H1 (cell line): ENCODE data around the gene SVOPL. TPM values are rescaled to one million over a fixed set of nuclear protein-coding genes. Genes with fewer than 3 reads are reported as not detected.

Source experiments
- CTCF ChIA-PET: fragments of 300-600 bp; sonication (Branson Sonifier 250); formaldehyde crosslinking; loops from one replicate; lab custom pipeline; 2021; ENCODE audit not compliant: partially characterized antibody; lab: Charles Lee
- POLR2A ChIA-PET: fragments of 300-600 bp; sonication (Branson Sonifier 250); formaldehyde crosslinking; loops from one replicate; lab custom pipeline; 2021; ENCODE audit warnings: inconsistent platforms; ENCODE audit not compliant: partially characterized antibody; lab: Charles Lee
- DNase-seq, 2 experiments: peaks; one replicate each; pipeline versions ENCODE4 v3.0.0 to v3.0.0-alpha.2; 2010 to 2022; ENCODE audit warnings: low spot score in 2 of 2, low read depth in 1 of 2, mixed read lengths in 1 of 2
- FAIRE-seq: peaks from 2 replicates; lab custom pipeline; 2011; peaks lifted over from hg19 to GRCh38; lab: Jason Lieb, UNC
- H2AFZ ChIP-seq: 2 replicates; pipeline ENCODE4 v1.8.1; 2012; ENCODE audit warnings: low read length, inconsistent platforms
- H2AK5ac ChIP-seq: 2 replicates; pipeline ENCODE4 v1.6.1; 2013; ENCODE audit warnings: low read depth, low read length
- H2BK120ac ChIP-seq: replicated peaks from 2 replicates; pipeline ENCODE3; 2013; ENCODE audit warnings: low read depth, low read length, inconsistent platforms
- H2BK12ac ChIP-seq: 2 replicates; pipeline ENCODE4 v1.6.1; 2013; ENCODE audit warnings: low read depth, low read length
- H2BK15ac ChIP-seq: 2 replicates; pipeline ENCODE4 v1.6.1; 2013; ENCODE audit warnings: low read length
- H2BK20ac ChIP-seq: 2 replicates; pipeline ENCODE4 v1.6.1; 2013; ENCODE audit warnings: low read length
- H2BK5ac ChIP-seq: 2 replicates; pipeline ENCODE4 v1.6.1; 2013; ENCODE audit warnings: low read depth, low read length
- H3K14ac ChIP-seq: 2 replicates; pipeline ENCODE4 v1.6.1; 2013; ENCODE audit warnings: inconsistent platforms; ENCODE audit not compliant: insufficient read length
- H3K18ac ChIP-seq: 2 replicates; pipeline ENCODE4 v1.6.1; 2013; ENCODE audit warnings: low read length; ENCODE audit errors: extremely low read depth
- H3K23ac ChIP-seq: 2 replicates; pipeline ENCODE4 v1.6.1; 2013; ENCODE audit warnings: inconsistent platforms; ENCODE audit not compliant: insufficient read length
- H3K23me2 ChIP-seq: 2 replicates; pipeline ENCODE4 v1.6.1; 2013; ENCODE audit warnings: low read depth, low read length
- H3K27ac ChIP-seq: 2 replicates; pipeline ENCODE4 v1.6.1; 2011; ENCODE audit warnings: low read depth, low read length, inconsistent platforms
- H3K27me3 ChIP-seq, 4 experiments: replicated peaks in 1 of 4; 1 replicate in 1 of 4; 2 replicates in 3 of 4; pipeline versions ENCODE4 v1.6.1 to v1.8.1; 2011 to 2013; ENCODE audit warnings: low read length in 3 of 4, mild to moderate bottlenecking in 3 of 4, inconsistent platforms in 2 of 4, mixed read lengths in 2 of 4, moderate library complexity in 1 of 4; ENCODE audit not compliant: control insufficient read depth in 3 of 4, insufficient read depth in 3 of 4; ENCODE audit errors: extremely low read depth in 1 of 4
- H3K36me3 ChIP-seq, 4 experiments: 2 replicates each; pipeline versions ENCODE4 v1.6.1 to v1.8.1; 2011 to 2013; ENCODE audit warnings: mild to moderate bottlenecking in 4 of 4, low read length in 3 of 4, moderate library complexity in 2 of 4, control low read depth in 1 of 4, inconsistent platforms in 1 of 4; ENCODE audit not compliant: insufficient read depth in 4 of 4, control insufficient read depth in 2 of 4
- H3K4ac ChIP-seq: replicated peaks from 2 replicates; pipeline ENCODE3; 2013; ENCODE audit warnings: low read length, low read depth, mixed read lengths, inconsistent platforms; ENCODE audit not compliant: insufficient read length
- H3K4me1 ChIP-seq, 4 experiments: replicated peaks in 1 of 4; 1 replicate in 1 of 4; 2 replicates in 3 of 4; pipeline versions ENCODE4 v1.6.1 to v1.8.1; 2011 to 2013; ENCODE audit warnings: low read length in 3 of 4, inconsistent platforms in 2 of 4, mixed read lengths in 1 of 4; ENCODE audit not compliant: insufficient read depth in 4 of 4, control insufficient read depth in 3 of 4
- H3K4me2 ChIP-seq, 2 experiments: 2 replicates each; pipeline versions ENCODE4 v1.6.1 to v1.8.1; 2011 to 2013; ENCODE audit warnings: low read depth in 2 of 2, low read length in 2 of 2, control low read depth in 1 of 2, inconsistent platforms in 1 of 2, mild to moderate bottlenecking in 1 of 2; ENCODE audit not compliant: insufficient read depth in 1 of 2
- H3K4me3 ChIP-seq, 4 experiments: fragments of 200-600, 300-600 bp in 1 of 4; sonication (generic), shearing (Covaris generic), sonication (Bioruptor Twin) in 1 of 4; 2 replicates each; pipeline versions ENCODE4 v1.5.1 to v1.8.1; 2011 to 2016; ENCODE audit warnings: low read length in 4 of 4, low read depth in 3 of 4, control low read depth in 2 of 4, inconsistent platforms in 2 of 4, mild to moderate bottlenecking in 2 of 4, mixed read lengths in 1 of 4, moderate library complexity in 1 of 4; ENCODE audit not compliant: insufficient read depth in 2 of 4; ENCODE audit errors: extremely low read depth in 1 of 4
- H3K56ac ChIP-seq: replicated peaks from 2 replicates; pipeline ENCODE3; 2013; ENCODE audit warnings: low read depth, mild to moderate bottlenecking, mixed read lengths, low read length, inconsistent platforms; ENCODE audit not compliant: insufficient read length
- H3K79me1 ChIP-seq: 2 replicates; pipeline ENCODE4 v1.6.1; 2013; ENCODE audit warnings: low read depth, low read length, control low read depth
- H3K79me2 ChIP-seq, 2 experiments: 2 replicates each; pipeline versions ENCODE4 v1.6.1 to v1.8.1; 2012 to 2013; ENCODE audit warnings: low read length in 2 of 2, mild to moderate bottlenecking in 2 of 2, inconsistent platforms in 1 of 2; ENCODE audit not compliant: insufficient read depth in 2 of 2, control insufficient read depth in 1 of 2
- H3K9ac ChIP-seq, 4 experiments: replicated peaks in 1 of 4; 1 replicate in 1 of 4; 2 replicates in 3 of 4; pipeline versions ENCODE4 v1.6.1 to v1.8.1; 2011 to 2013; ENCODE audit warnings: low read depth in 3 of 4, low read length in 3 of 4, control low read depth in 2 of 4, mild to moderate bottlenecking in 2 of 4, moderate library complexity in 2 of 4, inconsistent platforms in 1 of 4; ENCODE audit errors: extremely low read depth in 1 of 4
- H3K9me3 ChIP-seq, 2 experiments: 2 replicates each; pipeline versions ENCODE4 v1.6.1 to v1.8.1; 2012 to 2013; ENCODE audit warnings: mild to moderate bottlenecking in 2 of 2, moderate library complexity in 2 of 2, control low read depth in 1 of 2, inconsistent platforms in 1 of 2, low read depth in 1 of 2, low read length in 1 of 2, mixed read lengths in 1 of 2; ENCODE audit not compliant: insufficient read depth in 2 of 2
- H4K20me1 ChIP-seq, 2 experiments: replicated peaks in 1 of 2; 2 replicates each; pipeline versions ENCODE3 to v1.8.1; 2011 to 2013; ENCODE audit warnings: inconsistent platforms in 2 of 2, low read length in 2 of 2, mild to moderate bottlenecking in 1 of 2; ENCODE audit not compliant: insufficient read depth in 2 of 2, control insufficient read depth in 1 of 2
- H4K5ac ChIP-seq: 2 replicates; pipeline ENCODE4 v1.6.1; 2013; ENCODE audit warnings: low read length, low read depth, mixed read lengths, inconsistent platforms; ENCODE audit not compliant: insufficient read length
- H4K8ac ChIP-seq: 2 replicates; pipeline ENCODE4 v1.8.0; 2013; ENCODE audit warnings: mild to moderate bottlenecking, moderate library complexity, low read length, inconsistent platforms; ENCODE audit not compliant: insufficient read depth; ENCODE audit errors: extremely low read depth
- H4K91ac ChIP-seq: replicated peaks from 2 replicates; pipeline ENCODE3; 2013; ENCODE audit warnings: low read length, mixed read lengths, inconsistent platforms; ENCODE audit not compliant: insufficient read length
- BRCA1 ChIP-seq: IDR thresholded peaks from 2 replicates; pipeline ENCODE4 v1.6.1; 2012; ENCODE audit warnings: low read depth, low read length, improper control_type of control experiment
- POLR2A ChIP-seq, 2 experiments: IDR thresholded peaks; 1 replicate in 1 of 2; 2 replicates in 1 of 2; pipeline ENCODE4 v1.6.1; 2011; ENCODE audit warnings: low read depth in 2 of 2, low read length in 2 of 2, mild to moderate bottlenecking in 2 of 2; ENCODE audit errors: control extremely low read depth in 1 of 2
- WGBS, 2 experiments: shearing (Covaris generic) in 1 of 2; methylation state at CpG; one replicate each; pipeline versions ENCODE4 v1.1.6 to v1.1.7; 2013 to 2015; ENCODE audit warnings: low lambda C conversion rate in 2 of 2, mixed read lengths in 2 of 2, inconsistent platforms in 1 of 2, low coverage in 1 of 2, missing lambda C conversion rate in 1 of 2; ENCODE audit not compliant: insufficient replicate concordance in 2 of 2, insufficient coverage in 1 of 2, insufficient read length in 1 of 2; ENCODE audit errors: extremely low coverage in 1 of 2, missing lambda C conversion rate in 1 of 2; 5-methylcytosine and 5-hydroxymethylcytosine counted together
- polyA plus RNA-seq, 7 experiments: library from polyadenylated mRNA; depleted of rRNA in 3 of 7; stranded (reverse) in 5 of 7; unstranded in 2 of 7; fragments of >200 nt in 5 of 7; fragments of 200-250 nt in 2 of 7; gene quantifications; 1 replicate in 5 of 7; 2 replicates in 1 of 7; 4 replicates in 1 of 7; pipeline versions ENCODE4 v1.2.1 to v1.2.3, GENCODE V29; 2011 to 2013; ENCODE audit warnings: missing spikeins in 2 of 7, mixed read lengths in 2 of 7
- total RNA-seq: library from RNA; stranded (reverse); fragmentation: NEBNext Ultra II Directional; extraction: Animal tissue kit (Norgen Biotek cat#: 25700); gene quantifications from 2 replicates; pipeline ENCODE4 v1.2.1, GENCODE V29; 2021

Gene SVOPL
- total and polyA plus RNA-seq, 2 of the 8 experiments (the other 6 are each of a cell fraction or from before 2014, with no cell fraction given) = 1.1 to 1.4 TPM

GRCh38 chr7:138559448-138559847, 141.7 kb downstream of the SVOPL start:
- no peak overlapping the region for H3K14ac ChIP-seq
- peaks cover 80 to 100% (median 99%) of the 10 kb centered on the region in 4 experiments for H3K36me3 ChIP-seq
- DNase-seq = no peak
- H3K4me2 ChIP-seq = no peak overlapping the region
- no peak overlapping the region for H4K5ac ChIP-seq
- H3K79me1 ChIP-seq = peaks cover 6% of the 10 kb centered on the region; the same call in 1 of the 2 replicates
- no peaks in the 10 kb centered on the region for H3K4me1 ChIP-seq
- H4K20me1 ChIP-seq = no peaks in the 10 kb centered on the region
- H3K27me3 ChIP-seq = no peaks in the 10 kb centered on the region
- no peak overlapping the region for H3K23ac ChIP-seq
- WGBS, 2 experiments = 87% methylated on average over 5 of the region's 5 CpGs; no CpG with 5 or more reads in 1 of the 2 experiments
- peaks cover 4 to 54% of the 10 kb centered on the region in 2 experiments; a peak in 3 of 4 replicates for H3K79me2 ChIP-seq
- H2BK12ac ChIP-seq = no peak overlapping the region
- H3K9ac ChIP-seq = no peak overlapping the region
- H3K56ac ChIP-seq = no peak overlapping the region
- no peak overlapping the region for H3K18ac ChIP-seq
- POLR2A ChIA-PET = interaction anchor here (0.6 to 0.9 kb wide), 2 partner anchors 23 to 206 kb away, joined by 3 read pairs; no protein-coding TSS in a partner anchor
- no peak overlapping the region for H2AK5ac ChIP-seq
- no peak overlapping the region for H4K91ac ChIP-seq
- peaks cover 46 to 55% of the 10 kb centered on the region in 2 experiments for H3K9me3 ChIP-seq
- FAIRE-seq = no peak
- no peaks in the 10 kb centered on the region for H3K23me2 ChIP-seq
- no peak overlapping the region for H3K4me3 ChIP-seq
- no peak overlapping the region for H2BK120ac ChIP-seq
- no peak overlapping the region for H3K27ac ChIP-seq
- H2BK15ac ChIP-seq = no peak overlapping the region
- H4K8ac ChIP-seq = no peak overlapping the region
- CTCF ChIA-PET = interaction anchor here (1.4 kb wide), 1 partner anchor 180 kb away, joined by 5 read pairs; no protein-coding TSS in a partner anchor
- H3K4ac ChIP-seq = no peak overlapping the region
- H2BK5ac ChIP-seq = no peak overlapping the region
- no peak overlapping the region for H2BK20ac ChIP-seq
- H2AFZ ChIP-seq = no peak overlapping the region
- peak in 1 of 2 experiments; percentile 14; a peak in 2 of 3 replicates for TF ChIP-seq POLR2A (IDR thresholded peaks at IDR 0.05; ENCODE audit: control extremely low read depth in 1 of 2, low read depth in 2 of 2, low read length in 2 of 2)
- no peak for TF ChIP-seq BRCA1
